ENCODE results near the gene SYNDIG1. TPM values are rescaled to one million over a fixed set of nuclear protein-coding genes. Genes with fewer than 3 reads are reported as not detected.

Gene SYNDIG1
- total and polyA plus RNA-seq, 9 of the 15 experiments (the other 6 are each of a cell fraction or from before 2014, with no cell fraction given) = not detected

GRCh38 chr20:24695529-24696225 lies 226.2 kb downstream of the SYNDIG1 start (continued):
- TF ChIP-seq ATF2 (CRISPR knock-in tag; IDR thresholded peaks at IDR 0.05) = no peak
- no peak for TF ChIP-seq ZNF274 (IDR thresholded peaks at IDR 0.05; ENCODE audit: borderline replicate concordance, low read depth, low read length)
- TF ChIP-seq FOXO4 (CRISPR knock-in tag; IDR thresholded peaks at IDR 0.05) = no peak
- no peak for TF ChIP-seq CHCHD3 (CRISPR knock-in tag; IDR thresholded peaks at IDR 0.05)

GRCh38 chr20:24696396-24696795 lies 227.0 kb downstream of the SYNDIG1 start:
- no peak for ATAC-seq
- Histone ChIP-seq H3K36me3 (ENCODE audit: control insufficient read depth, insufficient read depth, low read length) (no peaks in the 10 kb centered on the region), H3K9ac (ENCODE audit: insufficient read depth in 1 of 2, low read depth in 2 of 2, low read length in 2 of 2) (no peak overlapping the region), H3K79me2 (ENCODE audit: control insufficient read depth, insufficient read depth, low read length) (no peaks in the 10 kb centered on the region), H3K4me1 (replicated peaks in 1 of 2; ENCODE audit: control insufficient read depth in 2 of 2, insufficient read depth in 2 of 2, low read length in 2 of 2) (no peaks in the 10 kb centered on the region), H3K27ac (ENCODE audit: extremely low read depth, low read depth, low read length) (no peak overlapping the region), H3K9me3 (replicated peaks; ENCODE audit: control insufficient read depth, insufficient read depth, low read depth, low read length) (no peaks in the 10 kb centered on the region), H4K20me1 (replicated peaks; ENCODE audit: control insufficient read depth, insufficient read depth, low read length) (no peaks in the 10 kb centered on the region), H3K27me3 (ENCODE audit: control insufficient read depth in 2 of 2, insufficient read depth in 2 of 2, low read length in 2 of 2) (no peaks in the 10 kb centered on the region; a peak in 1 of 5 replicates), H3K9me1 (ENCODE audit: control insufficient read depth, insufficient read depth, low read length) (no peaks in the 10 kb centered on the region), H3K4me3 (no peak overlapping the region), H2AFZ (ENCODE audit: low read depth, low read length) (no peak overlapping the region), H3K4me2 (ENCODE audit: insufficient read depth, low read length) (no peak overlapping the region)
- no peak for TF ChIP-seq ZFPM2 (CRISPR knock-in tag; IDR thresholded peaks at IDR 0.05)
- TF ChIP-seq ARHGAP35 (IDR thresholded peaks at IDR 0.05; ENCODE audit: partially characterized antibody) = no peak
- no peak for TF ChIP-seq TFAM (CRISPR knock-in tag; conservative IDR thresholded peaks at IDR 0.05)
- no peak for TF ChIP-seq NONO (IDR thresholded peaks at IDR 0.05; ENCODE audit: low read depth in 2 of 2, low read length in 1 of 2)
- no peak for TF ChIP-seq SMAD1 (IDR thresholded peaks at IDR 0.05; ENCODE audit: low read depth, low read length, partially characterized antibody)
- WGBS (ENCODE audit: insufficient coverage, low coverage, missing lambda C conversion rate) = 0% methylated on average over 6 of the region's 8 CpGs
- no TSS peak for BruUV-seq (replicated peaks)
- no peak for DNase-seq (ENCODE audit: extremely low read depth in 1 of 4, low spot score in 3 of 4)
- CTCF ChIA-PET (ENCODE audit: low intra/inter-chr PET ratio) = no interaction called here
- FAIRE-seq = no peak
- in situ Hi-C loops (cut with MboI) = no loop called here
- intact Hi-C loops (cut with micrococcal nuclease) = no loop called here
- POLR2A ChIA-PET = no interaction called here
